ENCODE measurements around the gene IVNS1ABP.

- no peak for TF ChIP-seq POLR2AphosphoS5 (IDR thresholded peaks at IDR 0.05; ENCODE audit: low read depth)
- TF ChIP-seq REST (IDR thresholded peaks at IDR 0.05; ENCODE audit: unreplicated experiment) = no peak
- TF ChIP-seq CTCF (conservative IDR thresholded peaks at IDR 0.05; ENCODE audit: low read depth in 2 of 2) = no peak
- no peak for TF ChIP-seq EZH2 (IDR thresholded peaks at IDR 0.05; ENCODE audit: low read depth, unreplicated experiment)
- no peak for TF ChIP-seq EZH2phosphoT487 (IDR thresholded peaks at IDR 0.05; ENCODE audit: unreplicated experiment)
- TF ChIP-seq CREB1 (CRISPR knock-in tag; IDR thresholded peaks at IDR 0.05; ENCODE audit: low read depth) = no peak
- no peak for TF ChIP-seq JUNB (IDR thresholded peaks at IDR 0.05; ENCODE audit: unreplicated experiment)
- TF ChIP-seq ZNF462 (CRISPR knock-in tag; IDR thresholded peaks at IDR 0.05) = no peak
- TF ChIP-seq ZNF331 (CRISPR knock-in tag; IDR thresholded peaks at IDR 0.05; ENCODE audit: low read depth) = no peak
- no peak for TF ChIP-seq NANOG (IDR thresholded peaks at IDR 0.05; ENCODE audit: borderline replicate concordance)
- TF ChIP-seq ETS1 (IDR thresholded peaks at IDR 0.05) = no peak
Measured at GRCh38 chr1:185271921-185272320, 45.1 kb downstream of the IVNS1ABP start.
